HepG2 (cell line): ENCODE measurements around the gene KISS1R. TPM values are rescaled to one million over a fixed set of nuclear protein-coding genes. Genes with fewer than 3 reads are reported as not detected.
A peak's percentile ranks its signal among the peaks of the same experiment; 100 is the strongest.

Source experiments
- ATAC-seq: fragments of 200-7000 bp; cut with Tn5 transposase; 3 replicates; pipeline ENCODE4 v1.9.1; 2020; ENCODE audit warnings: mild to moderate bottlenecking, moderate library complexity
- BruUV-seq: library from RNA; stranded (reverse); fragments of 400-500 nt; replicated peaks from 2 replicates; lab custom pipeline; 2021; lab: Mats Ljungman, UMichigan
- CTCF ChIA-PET: fragments of 300-600 bp; formaldehyde crosslinking; extraction: SDS; loops from one replicate; lab custom pipeline; 2021; ENCODE audit warnings: low total read pairs, inconsistent platforms, low intra/inter-chr PET ratio; lab: Yijun Ruan, JAX
- POLR2A ChIA-PET: fragments of 350-600 bp; sonication (Branson Sonifier 250); formaldehyde crosslinking; loops from one replicate; lab custom pipeline; 2020; ENCODE audit warnings: antibody characterized with exemption, inconsistent platforms; lab: Yijun Ruan, JAX
- DNase-seq: peaks from one replicate; pipeline ENCODE4 v3.0.0-alpha.2; 2015; ENCODE audit warnings: low spot score
- FAIRE-seq: peaks from 3 replicates; lab custom pipeline; 2011; peaks lifted over from hg19 to GRCh38; lab: Jason Lieb, UNC
- H2AFZ ChIP-seq: one replicate; pipeline ENCODE4 v1.6.1; 2011; ENCODE audit warnings: low read length, inconsistent platforms
- H3K27ac ChIP-seq: fragments of 300-600 bp; 3 replicates; pipeline ENCODE4 v1.8.0; 2011; ENCODE audit warnings: mixed run types, mild to moderate bottlenecking, mixed read lengths, low read length, inconsistent platforms; ENCODE audit not compliant: insufficient read depth; ENCODE audit errors: extremely low read length
- H3K27me3 ChIP-seq, 2 experiments: fragments of 200-600 bp in 1 of 2; 2 replicates in 1 of 2; 3 replicates in 1 of 2; pipeline versions ENCODE4 v1.6.0 to v1.8.0; 2011; ENCODE audit warnings: low read length in 2 of 2, mild to moderate bottlenecking in 2 of 2, moderate library complexity in 2 of 2, inconsistent platforms in 1 of 2; ENCODE audit not compliant: insufficient read depth in 2 of 2, control insufficient read depth in 1 of 2
- H3K36me3 ChIP-seq, 2 experiments: fragments of 200-600 bp in 1 of 2; replicated peaks in 1 of 2; 2 replicates in 1 of 2; 3 replicates in 1 of 2; pipeline versions ENCODE4 v1.5.1 to v1.8.0; 2011; ENCODE audit warnings: low read length in 2 of 2, inconsistent platforms in 1 of 2; ENCODE audit not compliant: insufficient read depth in 2 of 2, control insufficient read depth in 1 of 2
- H3K4me1 ChIP-seq: 2 replicates; pipeline ENCODE4 v1.5.1; 2012; ENCODE audit warnings: low read length, inconsistent platforms; ENCODE audit not compliant: insufficient read depth
- H3K4me2 ChIP-seq: 2 replicates; pipeline ENCODE4 v1.6.0; 2011; ENCODE audit warnings: low read depth, low read length, inconsistent platforms
- H3K4me3 ChIP-seq, 3 experiments: fragments of 200-600 bp in 1 of 3; sonication (generic), shearing (Covaris generic) in 1 of 3; replicated peaks in 1 of 3; 2 replicates each; pipeline ENCODE4 v1.5.1; 2011 to 2016; ENCODE audit warnings: low read length in 3 of 3, inconsistent platforms in 2 of 3, low read depth in 2 of 3, mild to moderate bottlenecking in 2 of 3, control low read depth in 1 of 3, mixed read lengths in 1 of 3; ENCODE audit not compliant: insufficient read depth in 1 of 3
- H3K79me2 ChIP-seq: one replicate; pipeline ENCODE4 v1.6.1; 2011; ENCODE audit warnings: low read length, inconsistent platforms; ENCODE audit not compliant: insufficient read depth
- H3K9ac ChIP-seq: 2 replicates; pipeline ENCODE4 v1.6.0; 2011; ENCODE audit warnings: mild to moderate bottlenecking, low read depth, low read length, inconsistent platforms; ENCODE audit not compliant: insufficient read depth
- H3K9me3 ChIP-seq: 2 replicates; pipeline ENCODE4 v1.5.1; 2012; ENCODE audit warnings: mild to moderate bottlenecking, low read length
- H4K20me1 ChIP-seq: 2 replicates; pipeline ENCODE4 v1.6.0; 2011; ENCODE audit warnings: inconsistent platforms, mild to moderate bottlenecking, low read length, moderate library complexity; ENCODE audit not compliant: insufficient read depth
- ARHGAP35 ChIP-seq: sonication (generic); formaldehyde crosslinking; IDR thresholded peaks from 2 replicates; pipeline ENCODE4 v1.9.0; 2022; ENCODE audit warnings: mild to moderate bottlenecking, inconsistent platforms, moderate library complexity, missing genetic modification reagents, borderline replicate concordance
- NR1H2 ChIP-seq: sonication (generic); formaldehyde crosslinking; IDR thresholded peaks from 2 replicates; pipeline ENCODE4 v1.8.1; 2022; ENCODE audit warnings: low read depth, missing genetic modification reagents, borderline replicate concordance
- PRDM15 ChIP-seq: sonication (generic); formaldehyde crosslinking; IDR thresholded peaks from 2 replicates; pipeline ENCODE4 v1.4.0; 2020; ENCODE audit warnings: missing genetic modification reagents
- ZNF276 ChIP-seq: sonication (generic); formaldehyde crosslinking; IDR thresholded peaks from 2 replicates; pipeline ENCODE4 v1.4.0; 2020; ENCODE audit warnings: mild to moderate bottlenecking, low read depth, missing genetic modification reagents
- ZNF619 ChIP-seq: sonication (generic); formaldehyde crosslinking; IDR thresholded peaks from 2 replicates; pipeline ENCODE4 v1.4.0; 2020; ENCODE audit warnings: mild to moderate bottlenecking, missing genetic modification reagents
- ZNF770 ChIP-seq: sonication (generic); formaldehyde crosslinking; IDR thresholded peaks from 2 replicates; pipeline ENCODE4 v1.5.0; 2020; ENCODE audit warnings: mild to moderate bottlenecking, missing genetic modification reagents
- ZNF816 ChIP-seq: sonication (generic); formaldehyde crosslinking; IDR thresholded peaks from 2 replicates; pipeline ENCODE4 v1.8.0; 2022; ENCODE audit warnings: missing genetic modification reagents, mild to moderate bottlenecking, borderline replicate concordance
- ZSCAN30 ChIP-seq: sonication (generic); formaldehyde crosslinking; IDR thresholded peaks from 2 replicates; pipeline ENCODE4 v1.5.0; 2020; ENCODE audit warnings: mild to moderate bottlenecking, missing genetic modification reagents
- WGBS: methylation state at CpG from one replicate; pipeline ENCODE4 v1.1.6; 2017; ENCODE audit warnings: low lambda C conversion rate; 5-methylcytosine and 5-hydroxymethylcytosine counted together
- in situ Hi-C: cut with HindIII; loops from 2 replicates; pipeline ENCODE4 v1.10.0; 2017; ENCODE audit warnings: low pct_unique_long_range_greater_than_20kb; ENCODE audit not compliant: extremely low pct_ligation_motif_present
- intact Hi-C: fragments of 100-400 bp; cut with micrococcal nuclease; formaldehyde crosslinking; loops from one replicate; pipeline ENCODE4 v1.10.0; 2022; ENCODE audit not compliant: unreplicated experiment
- polyA plus RNA-seq, 8 experiments: library from polyadenylated mRNA; depleted of rRNA in 3 of 8; stranded (reverse) in 7 of 8; unstranded in 1 of 8; fragments of >200 nt; fragmentation: Illumina TruSeq in 4 of 8; extraction: Trizol in 4 of 8; gene quantifications; 2 replicates each; pipeline versions ENCODE4 v1.2.1 to v1.2.3, GENCODE V29; 2011 to 2016; ENCODE audit warnings: low read depth in 4 of 8, missing spikeins in 1 of 8, mixed read lengths in 1 of 8; ENCODE audit not compliant: insufficient read depth in 1 of 8
- total RNA-seq, 5 experiments: library from RNA; depleted of rRNA; stranded (reverse); fragments of >200 nt; fragmentation: Illumina TruSeq; extraction: Trizol; gene quantifications; 2 replicates each; pipeline ENCODE4 v1.2.3, GENCODE V29; 2016; ENCODE audit warnings: low read depth in 1 of 5
- TF ChIP-seq, protein P1 (sequence below): sonication (generic); formaldehyde crosslinking; IDR thresholded peaks from 2 replicates; pipeline ENCODE4 v1.4.0; 2020; ENCODE audit warnings: mild to moderate bottlenecking, missing genetic modification reagents

KISS1R gene
- total and polyA plus RNA-seq, 2 of the 13 experiments (the other 11 are each of a cell fraction or from before 2014, with no cell fraction given) = 1.1 to 10.2 TPM

GRCh38 chr19:904545-904944, 12.6 kb upstream of the KISS1R start:
- H3K79me2 ChIP-seq = peaks cover 4% of the 10 kb centered on the region
- TF ChIP-seq ZNF770 (CRISPR knock-in tag) (peak; percentile 65; the same call in 1 of the 2 replicates), ZSCAN30 (CRISPR knock-in tag) (no peak)
- TF ChIP-seq, all 625 proteins: peak for 1
- FAIRE-seq (no peak), ATAC-seq (no peak), DNase-seq (no peak)
- peaks cover 4 to 6% of the 10 kb centered on the region in 2 experiments; a peak in 3 of 5 replicates for H3K36me3 ChIP-seq
- 96% methylated on average over 8 of the region's 8 CpGs for WGBS
- H4K20me1 ChIP-seq = no peaks in the 10 kb centered on the region; the same call in 1 of the 2 replicates
- no peak overlapping the region for H3K9ac ChIP-seq
- no peak overlapping the region for H3K27ac ChIP-seq
- BruUV-seq = no TSS peak
- H3K27me3 ChIP-seq = no peaks in the 10 kb centered on the region
- H3K4me3 ChIP-seq = no peak overlapping the region
- intact Hi-C loops = no loop called here
- no peak overlapping the region for H3K4me2 ChIP-seq
- ChIA-PET POLR2A (interaction anchor here (0.8 kb wide), 1 partner anchor 12 kb away, joined by 3 read pairs; the partner anchor contains the start of gene MED16), CTCF (no interaction called here)
- in situ Hi-C loops = no loop called here
- H3K4me1 ChIP-seq = peaks cover 10% of the 10 kb centered on the region
- H3K9me3 ChIP-seq = no peaks in the 10 kb centered on the region
- no peak overlapping the region for H2AFZ ChIP-seq

DNA sequence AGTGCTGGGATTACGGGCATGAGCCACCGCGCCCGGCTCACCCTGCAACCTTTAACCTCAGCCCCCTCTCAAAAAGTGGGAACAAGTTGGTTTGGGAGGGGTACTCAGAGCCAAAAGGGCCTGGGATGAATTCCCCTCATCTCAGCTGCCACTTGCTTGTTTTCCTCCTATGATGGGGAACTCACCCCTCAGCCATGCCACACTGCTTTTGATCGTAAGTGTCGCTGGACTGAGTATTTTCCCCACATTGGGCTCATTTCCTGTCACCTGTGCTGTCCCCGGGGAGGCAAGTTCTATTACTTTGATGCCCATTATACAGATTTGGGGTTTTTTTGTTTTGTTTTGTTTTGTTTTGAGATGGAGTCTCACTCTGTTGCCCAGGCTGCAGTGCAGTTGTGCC, 10.7 kb upstream of the KISS1R start:
- peaks cover 19% of the 10 kb centered on the region for H3K4me1 ChIP-seq
- FAIRE-seq (no peak), ATAC-seq (no peak), DNase-seq (no peak)
- H2AFZ ChIP-seq = no peak overlapping the region
- H3K4me2 ChIP-seq = no peak overlapping the region
- 0 out of 5 replicates have a peak, but pooled peaks cover 0 to 4% of the 10 kb centered on the region in 2 experiments for H3K36me3 ChIP-seq
- no peaks in the 10 kb centered on the region for H3K27me3 ChIP-seq
- H3K79me2 ChIP-seq = peaks cover 13% of the 10 kb centered on the region
- WGBS = over 99% methylated on average over 7 of the region's 7 CpGs
- ChIA-PET POLR2A (no interaction called here), CTCF (no interaction called here)
- no peak overlapping the region for H3K4me3 ChIP-seq
- H3K27ac ChIP-seq = no peak overlapping the region
- intact Hi-C loops = no loop called here
- in situ Hi-C loops = no loop called here
- H4K20me1 ChIP-seq = no peaks in the 10 kb centered on the region; the same call in 1 of the 2 replicates
- H3K9ac ChIP-seq = no peak overlapping the region
- BruUV-seq = no TSS peak
- no peaks in the 10 kb centered on the region for H3K9me3 ChIP-seq
- TF ChIP-seq, protein P1, sequence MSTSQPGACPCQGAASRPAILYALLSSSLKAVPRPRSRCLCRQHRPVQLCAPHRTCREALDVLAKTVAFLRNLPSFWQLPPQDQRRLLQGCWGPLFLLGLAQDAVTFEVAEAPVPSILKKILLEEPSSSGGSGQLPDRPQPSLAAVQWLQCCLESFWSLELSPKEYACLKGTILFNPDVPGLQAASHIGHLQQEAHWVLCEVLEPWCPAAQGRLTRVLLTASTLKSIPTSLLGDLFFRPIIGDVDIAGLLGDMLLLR = no peak
- TF ChIP-seq ZNF619 (CRISPR knock-in tag) (no peak), ZNF816 (CRISPR knock-in tag) (no peak), ZNF276 (CRISPR knock-in tag) (no peak), NR1H2 (CRISPR knock-in tag) (no peak), ARHGAP35 (no peak), PRDM15 (CRISPR knock-in tag) (no peak)
